Fibroblast of lung (primary cell): ENCODE results near the gene TSNAXIP1. TPM values are rescaled to one million over a fixed set of nuclear protein-coding genes. Genes with fewer than 3 reads are reported as not detected.

Experiments used
- polyA plus RNA-seq, 2 donors: library from polyadenylated mRNA; depleted of rRNA in 1 of 2; stranded (reverse) in 1 of 2; unstranded in 1 of 2; fragments of >200 nt; gene quantifications; 2 replicates each; pipeline ENCODE4 v1.2.1, GENCODE V29; 2011 to 2012; ENCODE audit warnings: missing spikeins in 1 of 2
- total RNA-seq: library from RNA; depleted of rRNA; stranded (reverse); fragments of >200 nt; gene quantifications from 2 replicates; pipeline ENCODE4 v1.2.1, GENCODE V29; 2014

Gene TSNAXIP1
- total and polyA plus RNA-seq, 2 donors (not counting 1 experiment from before 2014, with no cell fraction given), result 0.45 to 1.2 TPM

Other genes with a start within 250 kb of the TSNAXIP1 start
- 20.0 and 21.1 TPM in 2 replicates for gene CTCF, start 244.4 kb upstream of the TSNAXIP1 start, total RNA-seq
- 20.9 and 32.6 TPM in 2 replicates for gene CTCF, start 244.4 kb upstream of the TSNAXIP1 start, polyA plus RNA-seq
- gene CARMIL2, start 161.7 kb upstream of the TSNAXIP1 start, total RNA-seq, result 0.17 and 0.26 TPM in 2 replicates
- gene CARMIL2, start 161.7 kb upstream of the TSNAXIP1 start, polyA plus RNA-seq, result 0.02 and 0.07 TPM in 2 replicates
- 9.2 and 9.5 TPM in 2 replicates for gene ACD, start 146.6 kb upstream of the TSNAXIP1 start, total RNA-seq
- 7.9 and 16.1 TPM in 2 replicates for gene ACD, start 146.6 kb upstream of the TSNAXIP1 start, polyA plus RNA-seq
- 4.1 and 4.8 TPM in 2 replicates for gene PARD6A, start 145.9 kb upstream of the TSNAXIP1 start, total RNA-seq
- 0.36 and 1.0 TPM in 2 replicates for gene PARD6A, start 145.9 kb upstream of the TSNAXIP1 start, polyA plus RNA-seq
- gene ENKD1, start 140.1 kb upstream of the TSNAXIP1 start, total RNA-seq, result 17.8 and 19.0 TPM in 2 replicates
- 3.2 and 3.7 TPM in 2 replicates for gene ENKD1, start 140.1 kb upstream of the TSNAXIP1 start, polyA plus RNA-seq
- 5.6 and 9.2 TPM in 2 replicates for gene C16orf86, start 140.1 kb upstream of the TSNAXIP1 start, total RNA-seq
- gene C16orf86, start 140.1 kb upstream of the TSNAXIP1 start, polyA plus RNA-seq, result 0.63 and 0.73 TPM in 2 replicates
- 12.8 and 15.2 TPM in 2 replicates for gene GFOD2, start 87.6 kb upstream of the TSNAXIP1 start, total RNA-seq
- 9.2 and 10.0 TPM in 2 replicates for gene GFOD2, start 87.6 kb upstream of the TSNAXIP1 start, polyA plus RNA-seq
- 3.9 and 4.6 TPM in 2 replicates for gene RANBP10, start 329 bp upstream of the TSNAXIP1 start, total RNA-seq
- gene RANBP10, start 329 bp upstream of the TSNAXIP1 start, polyA plus RNA-seq, result 7.1 and 8.9 TPM in 2 replicates
- 37.7 and 42.9 TPM in 2 replicates for gene THAP11, start 35.4 kb downstream of the TSNAXIP1 start, total RNA-seq
- gene THAP11, start 35.4 kb downstream of the TSNAXIP1 start, polyA plus RNA-seq, result 15.8 and 16.0 TPM in 2 replicates
- gene NUTF2, start 40.0 kb downstream of the TSNAXIP1 start, total RNA-seq, result 127 TPM in 2 replicates
- 310 and 410 TPM in 2 replicates for gene NUTF2, start 40.0 kb downstream of the TSNAXIP1 start, polyA plus RNA-seq
- gene CENPT, start 40.8 kb downstream of the TSNAXIP1 start, total RNA-seq, result 15.4 and 23.1 TPM in 2 replicates
- gene CENPT, start 40.8 kb downstream of the TSNAXIP1 start, polyA plus RNA-seq, result 30.2 and 40.2 TPM in 2 replicates
- 38.0 and 49.4 TPM in 2 replicates for gene EDC4, start 66.2 kb downstream of the TSNAXIP1 start, total RNA-seq
- gene EDC4, start 66.2 kb downstream of the TSNAXIP1 start, polyA plus RNA-seq, result 27.4 and 35.0 TPM in 2 replicates
- 0.17 TPM in 1 of 2 replicates, not detected in the other for gene NRN1L, start 78.0 kb downstream of the TSNAXIP1 start, total RNA-seq
- 0.09 and 0.10 TPM in 2 replicates for gene NRN1L, start 78.0 kb downstream of the TSNAXIP1 start, polyA plus RNA-seq
- gene PSKH1, start 86.4 kb downstream of the TSNAXIP1 start, total RNA-seq, result 11.8 and 13.4 TPM in 2 replicates
- gene PSKH1, start 86.4 kb downstream of the TSNAXIP1 start, polyA plus RNA-seq, result 14.2 and 15.4 TPM in 2 replicates
- gene CTRL, start 125.0 kb downstream of the TSNAXIP1 start, total RNA-seq, result 0.26 and 0.33 TPM in 2 replicates
- 0.14 and 0.53 TPM in 2 replicates for gene CTRL, start 125.0 kb downstream of the TSNAXIP1 start, polyA plus RNA-seq
- gene PSMB10, start 130.0 kb downstream of the TSNAXIP1 start, total RNA-seq, result 53.2 and 66.9 TPM in 2 replicates
- 18.1 and 21.7 TPM in 2 replicates for gene PSMB10, start 130.0 kb downstream of the TSNAXIP1 start, polyA plus RNA-seq
- 3.3 and 6.4 TPM in 2 replicates for gene LCAT, start 137.2 kb downstream of the TSNAXIP1 start, total RNA-seq
- 4.5 and 5.8 TPM in 2 replicates for gene LCAT, start 137.2 kb downstream of the TSNAXIP1 start, polyA plus RNA-seq
- gene SLC12A4, start 161.7 kb downstream of the TSNAXIP1 start, total RNA-seq, result 60.4 and 120 TPM in 2 replicates
- 41.4 and 42.2 TPM in 2 replicates for gene SLC12A4, start 161.7 kb downstream of the TSNAXIP1 start, polyA plus RNA-seq
- not detected in 2 replicates for gene DPEP3, start 173.6 kb downstream of the TSNAXIP1 start, total RNA-seq
- not detected in 2 replicates for gene DPEP3, start 173.6 kb downstream of the TSNAXIP1 start, polyA plus RNA-seq
- gene DPEP2, start 192.6 kb downstream of the TSNAXIP1 start, total RNA-seq, result not detected in 2 replicates
- gene DPEP2, start 192.6 kb downstream of the TSNAXIP1 start, polyA plus RNA-seq, result not detected in 2 replicates
- not detected in 2 replicates for gene DPEP2NB, start 209.0 kb downstream of the TSNAXIP1 start, total RNA-seq
- not detected in 2 replicates for gene DPEP2NB, start 209.0 kb downstream of the TSNAXIP1 start, polyA plus RNA-seq
- 10.7 and 12.3 TPM in 2 replicates for gene DDX28, start 216.3 kb downstream of the TSNAXIP1 start, total RNA-seq
- gene DDX28, start 216.3 kb downstream of the TSNAXIP1 start, polyA plus RNA-seq, result 5.3 and 8.6 TPM in 2 replicates
- 12.3 and 16.8 TPM in 2 replicates for gene DUS2, start 216.4 kb downstream of the TSNAXIP1 start, total RNA-seq
- gene DUS2, start 216.4 kb downstream of the TSNAXIP1 start, polyA plus RNA-seq, result 10.2 and 15.5 TPM in 2 replicates